Esophagus mucosa (tissue), 1 donor: Measurements from ENCODE around the gene AKR1C2. TPM values are rescaled to one million over a fixed set of nuclear protein-coding genes. Genes with fewer than 3 reads are reported as not detected.
"Not testable (repeated sequence)": the region's sequence is repeated elsewhere in the genome, so short reads cannot be mapped to it uniquely, and the experiment has no call there.

Source experiments
- ATAC-seq: fragments of 200-7000 bp; cut with Tn5 transposase; one replicate; pipeline ENCODE4 v1.9.1; 2020
- total RNA-seq: library from RNA; stranded (reverse); gene quantifications from one replicate; pipeline ENCODE4 v1.2.4, GENCODE V29; 2023
- donor health status: DM: yes; HTN: yes; CAD: no.

The AKR1C2 gene
- 115 TPM for total RNA-seq

GRCh38 chr10:5003127-5004029 is at the start of gene AKR1C2:
TSS of gene AKR1C2 (minus strand) at chr10:5003857. CDS start at chr10:5003835, 22 bp downstream.
- peak; percentile 96 for ATAC-seq

GRCh38 chr10:5052951-5053500 is 49.4 kb upstream of the AKR1C2 start:
- not testable (repeated sequence) for ATAC-seq

GRCh38 chr10:5047912-5048628 is 44.4 kb upstream of the AKR1C2 start:
- no peak for ATAC-seq

- ATAC-seq = not testable (repeated sequence)
Observed at GRCh38 chr10:5047055-5047454, 43.4 kb upstream of the AKR1C2 start.

GRCh38 chr10:5046410-5046809 is 42.8 kb upstream of the AKR1C2 start:
- no peak for ATAC-seq

GRCh38 chr10:5045095-5045494 is 41.4 kb upstream of the AKR1C2 start:
- ATAC-seq = no peak

GRCh38 chr10:5043716-5044115 is 40.1 kb upstream of the AKR1C2 start:
- peak; percentile 68 for ATAC-seq

GRCh38 chr10:5042922-5043321 is 39.3 kb upstream of the AKR1C2 start:
- no peak for ATAC-seq

GRCh38 chr10:5041471-5042023 is 37.9 kb upstream of the AKR1C2 start:
- no peak for ATAC-seq

- no peak for ATAC-seq
Observed at GRCh38 chr10:5040781-5041470, 37.3 kb upstream of the AKR1C2 start.

- no peak for ATAC-seq
Observed at GRCh38 chr10:5040010-5040673, 36.5 kb upstream of the AKR1C2 start.

GRCh38 chr10:5038733-5039132 is 35.1 kb upstream of the AKR1C2 start:
- no peak for ATAC-seq

- no peak for ATAC-seq
Observed at GRCh38 chr10:5038101-5038500, 34.4 kb upstream of the AKR1C2 start.

GRCh38 chr10:5036511-5036910 is 32.9 kb upstream of the AKR1C2 start:
- no peak for ATAC-seq

GRCh38 chr10:5035356-5035755 is 31.7 kb upstream of the AKR1C2 start:
- ATAC-seq = no peak

GRCh38 chr10:5034588-5034987 is 30.9 kb upstream of the AKR1C2 start:
- ATAC-seq = no peak

- ATAC-seq = peak; percentile 54
Observed at GRCh38 chr10:5033061-5033778, 29.6 kb upstream of the AKR1C2 start.

- ATAC-seq = not testable (repeated sequence)
Observed at GRCh38 chr10:5032444-5032843, 28.8 kb upstream of the AKR1C2 start.

GRCh38 chr10:5031588-5031987 is 27.9 kb upstream of the AKR1C2 start:
- peak; percentile 52 for ATAC-seq

- no peak for ATAC-seq
Observed at GRCh38 chr10:5030989-5031388, 27.3 kb upstream of the AKR1C2 start.

- ATAC-seq = peak; percentile 48
Observed at GRCh38 chr10:5025461-5025881, 21.8 kb upstream of the AKR1C2 start.
